GM13976 (cell line): ENCODE results near the gene NEGR1.

Experiments used
- DNase-seq: peaks from one replicate; pipeline ENCODE4 v3.0.0; 2012; ENCODE audit warnings: low spot score
- in situ Hi-C: fragments of 300-500 bp; cut with MboI; formaldehyde crosslinking; loops from one replicate; pipeline ENCODE4 v1.12.0; 2022; ENCODE audit warnings: low sequenced_read_pairs, mixed read lengths, inconsistent platforms; ENCODE audit not compliant: unreplicated experiment
- TF ChIP-seq, protein P1 (sequence below): IDR thresholded peaks from 2 replicates; pipeline ENCODE4 v1.5.1; 2012; ENCODE audit warnings: borderline replicate concordance, mild to moderate bottlenecking; ENCODE audit not compliant: insufficient read depth; ENCODE audit errors: extremely low read depth, missing control alignments, control extremely low read depth

NEGR1 gene

DNA sequence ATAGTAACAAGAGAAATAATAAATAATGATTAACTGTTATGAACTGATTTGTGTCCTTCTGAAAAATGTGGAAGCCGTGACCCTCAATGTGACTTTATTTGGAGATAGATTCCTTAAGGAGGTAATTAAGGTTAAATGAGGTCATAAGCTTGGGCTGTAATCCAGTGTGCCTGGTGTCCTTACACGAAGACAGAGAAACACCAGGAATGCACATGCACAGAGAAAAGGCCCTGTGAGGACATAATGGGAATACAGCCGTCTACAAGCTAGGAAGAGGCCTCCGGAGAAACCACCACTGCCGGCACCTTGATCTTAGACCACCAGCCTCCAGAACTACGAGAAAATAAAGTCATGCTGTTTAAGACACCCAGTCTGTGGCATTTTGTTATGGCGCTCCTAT, 215.9 kb downstream of the NEGR1 start:
- DNase-seq: no peak
- in situ Hi-C loops: no loop called here
- TF ChIP-seq, protein P1, sequence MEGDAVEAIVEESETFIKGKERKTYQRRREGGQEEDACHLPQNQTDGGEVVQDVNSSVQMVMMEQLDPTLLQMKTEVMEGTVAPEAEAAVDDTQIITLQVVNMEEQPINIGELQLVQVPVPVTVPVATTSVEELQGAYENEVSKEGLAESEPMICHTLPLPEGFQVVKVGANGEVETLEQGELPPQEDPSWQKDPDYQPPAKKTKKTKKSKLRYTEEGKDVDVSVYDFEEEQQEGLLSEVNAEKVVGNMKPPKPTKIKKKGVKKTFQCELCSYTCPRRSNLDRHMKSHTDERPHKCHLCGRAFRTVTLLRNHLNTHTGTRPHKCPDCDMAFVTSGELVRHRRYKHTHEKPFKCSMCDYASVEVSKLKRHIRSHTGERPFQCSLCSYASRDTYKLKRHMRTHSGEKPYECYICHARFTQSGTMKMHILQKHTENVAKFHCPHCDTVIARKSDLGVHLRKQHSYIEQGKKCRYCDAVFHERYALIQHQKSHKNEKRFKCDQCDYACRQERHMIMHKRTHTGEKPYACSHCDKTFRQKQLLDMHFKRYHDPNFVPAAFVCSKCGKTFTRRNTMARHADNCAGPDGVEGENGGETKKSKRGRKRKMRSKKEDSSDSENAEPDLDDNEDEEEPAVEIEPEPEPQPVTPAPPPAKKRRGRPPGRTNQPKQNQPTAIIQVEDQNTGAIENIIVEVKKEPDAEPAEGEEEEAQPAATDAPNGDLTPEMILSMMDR: no peak

DNA sequence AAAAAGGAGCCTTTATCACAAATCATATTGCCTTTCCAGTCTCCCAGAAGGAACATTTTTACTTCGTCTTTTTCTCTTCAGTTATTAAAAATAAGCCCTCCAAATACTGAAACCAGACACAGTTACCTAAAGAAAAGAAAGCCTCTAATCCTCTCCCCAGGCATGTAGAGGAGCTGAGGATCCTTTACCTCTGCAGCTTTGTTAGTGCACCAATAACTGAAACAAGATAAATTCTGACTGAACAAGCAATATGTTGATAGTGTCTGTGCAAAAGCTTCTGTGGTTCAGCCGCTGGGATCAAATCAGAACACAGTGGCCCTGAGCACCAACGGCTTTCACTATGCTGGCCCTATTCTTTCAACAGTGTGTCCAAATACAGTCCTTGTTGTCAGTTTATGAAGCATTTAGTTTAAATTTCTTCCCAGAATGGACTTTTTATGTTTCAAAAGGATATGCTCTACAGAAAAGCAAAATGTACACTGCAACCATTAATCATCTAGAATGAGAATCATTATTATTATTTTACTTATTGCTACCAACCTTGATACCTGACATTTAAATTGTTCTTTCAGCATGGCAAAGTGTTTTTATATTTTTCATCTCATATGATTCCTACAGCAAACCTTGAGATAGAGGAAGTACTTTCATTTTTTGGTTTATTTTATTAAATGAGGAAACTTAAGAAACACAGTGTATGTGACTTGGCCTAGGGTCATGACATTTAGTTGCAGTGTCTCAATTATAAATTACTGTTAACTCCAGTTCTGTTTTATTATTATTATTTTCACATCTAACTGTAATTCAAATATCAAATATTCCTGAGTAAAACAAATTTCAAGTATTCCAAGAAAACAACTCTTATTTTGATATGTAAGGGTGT, 217.9 kb downstream of the NEGR1 start:
- DNase-seq: no peak
- in situ Hi-C loops: no loop called here
- TF ChIP-seq, protein P1: no peak

DNA sequence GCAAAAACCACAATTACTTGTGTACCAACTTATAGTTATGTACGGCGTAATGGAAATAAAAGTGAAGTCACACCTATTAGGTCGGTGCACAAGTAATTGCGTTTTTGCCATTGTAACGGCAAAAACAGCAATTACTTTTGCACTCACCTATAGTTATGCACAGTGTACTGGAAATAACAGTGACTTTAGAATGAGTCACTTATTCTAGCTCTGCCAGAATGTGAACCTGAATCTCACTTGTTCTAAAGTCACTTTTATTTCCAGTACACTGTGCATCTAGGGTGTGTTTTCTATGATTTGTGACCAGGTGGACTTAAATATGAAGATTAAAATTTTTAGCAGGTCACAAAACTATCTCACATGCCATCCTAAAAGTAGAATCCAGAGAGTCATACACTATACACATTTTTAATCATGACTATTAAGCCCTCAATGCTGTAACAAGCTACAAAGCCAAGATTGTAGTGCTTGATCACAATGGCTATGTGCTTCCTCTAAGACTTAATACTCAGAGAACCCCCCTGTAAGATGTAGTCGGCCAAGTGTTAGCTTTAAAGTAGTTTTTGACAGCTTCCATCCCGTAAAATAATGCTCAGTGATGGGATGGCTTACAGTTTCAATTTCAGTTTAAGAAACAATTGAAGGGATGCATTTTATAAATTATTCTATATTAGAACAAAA, 218.8 kb downstream of the NEGR1 start:
- DNase-seq: no peak
- in situ Hi-C loops: no loop called here
- TF ChIP-seq, protein P1: no peak

DNA sequence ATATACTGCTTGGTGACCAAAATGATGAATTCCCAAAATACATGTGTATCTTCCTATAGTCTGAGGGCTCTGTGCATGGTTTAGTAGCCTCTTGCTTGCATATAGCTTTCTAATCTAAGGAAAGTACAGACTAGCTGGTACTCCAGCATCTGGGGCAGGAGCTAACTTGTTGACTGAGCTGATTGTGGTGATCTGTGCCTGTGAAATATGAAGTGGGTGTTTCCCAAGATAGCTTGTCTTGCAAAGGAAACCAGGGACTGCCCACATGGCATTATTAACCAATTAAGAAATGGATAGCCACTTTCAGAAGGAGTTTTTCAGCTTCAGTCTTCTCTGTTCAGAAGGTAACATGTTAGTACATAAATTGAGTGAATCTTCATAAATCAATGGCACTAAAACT, 219.8 kb downstream of the NEGR1 start:
- TF ChIP-seq, protein P1: no peak
- in situ Hi-C loops: no loop called here
- DNase-seq: no peak

DNA sequence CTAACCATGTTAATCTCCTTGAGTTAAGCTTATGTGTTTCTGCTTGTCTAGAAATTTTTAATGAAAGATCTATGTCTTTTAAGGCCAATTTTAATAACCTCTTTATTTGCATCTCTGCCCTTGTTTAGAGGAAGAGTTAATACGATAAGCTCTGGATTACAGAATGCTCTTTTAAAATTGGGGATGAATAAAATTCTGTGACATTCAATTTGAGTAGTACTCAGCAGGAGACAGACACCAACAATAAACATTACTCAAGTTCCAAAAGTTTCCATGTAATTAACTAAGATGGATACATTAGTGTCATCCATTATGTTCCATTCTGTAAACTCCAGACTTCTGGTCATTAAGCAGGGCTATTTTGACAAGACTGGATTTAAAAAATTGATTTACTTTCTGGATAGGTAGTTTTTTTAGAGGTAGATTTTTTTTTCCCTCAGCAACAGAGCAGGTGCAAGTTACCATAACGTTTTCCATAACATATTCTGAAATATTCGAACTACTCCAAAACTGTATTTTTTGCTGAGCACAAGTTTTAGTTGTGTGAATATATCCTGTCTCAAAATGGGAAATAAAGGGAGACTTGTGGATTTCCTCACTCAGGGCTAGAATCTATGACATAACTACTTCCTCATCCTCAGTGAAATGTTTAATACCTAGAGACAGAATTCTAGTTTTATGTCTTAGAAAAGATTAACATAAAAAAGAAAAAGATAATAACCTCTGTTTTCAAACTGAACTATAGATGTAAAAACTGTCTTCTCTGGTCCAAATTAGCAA, 221.7 kb downstream of the NEGR1 start:
- in situ Hi-C loops: no loop called here
- DNase-seq: no peak
- TF ChIP-seq, protein P1: no peak

DNA sequence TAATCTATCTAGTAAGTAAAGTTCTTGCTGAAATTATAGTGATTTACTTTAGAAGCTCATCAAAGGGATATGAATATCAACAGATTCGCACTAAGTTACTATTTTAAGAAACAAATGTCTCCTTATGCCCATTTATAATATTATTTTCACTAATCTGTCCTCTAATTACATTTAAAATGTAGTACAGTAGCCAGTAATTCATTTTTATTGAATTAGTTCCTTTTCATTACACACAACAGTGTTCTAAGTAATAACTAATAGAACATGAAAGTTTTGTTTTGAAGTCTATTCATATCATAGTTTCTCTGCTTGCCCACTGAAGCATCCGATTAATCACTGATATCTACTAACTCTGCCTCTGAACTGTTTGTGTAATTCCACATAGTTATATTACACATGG, 225.8 kb downstream of the NEGR1 start:
- no peak for DNase-seq
- in situ Hi-C loops: no loop called here
- TF ChIP-seq, protein P1: no peak
